B cell (primary cell): ENCODE data around the gene NEK6. TPM values are rescaled to one million over a fixed set of nuclear protein-coding genes. Genes with fewer than 3 reads are reported as not detected.

Source experiments
- ATAC-seq: fragments of 200-7000 bp; cut with Tn5 transposase; one replicate; pipeline ENCODE4 v1.10.0; 2021; ENCODE audit warnings: low read depth, mild to moderate bottlenecking, moderate number of reproducible peaks, moderate library complexity
- CTCF ChIA-PET: fragments of 350-600 bp; sonication (Branson Sonifier 250); formaldehyde crosslinking; loops from one replicate; lab custom pipeline; 2021; ENCODE audit warnings: antibody characterized with exemption, inconsistent platforms; lab: Charles Lee
- POLR2A ChIA-PET: fragments of 350-600 bp; sonication (Branson Sonifier 250); formaldehyde crosslinking; loops from one replicate; lab custom pipeline; 2021; ENCODE audit warnings: antibody characterized with exemption; lab: Charles Lee
- DNase-seq: peaks from one replicate; pipeline ENCODE4 v3.0.0; 2013
- H2AFZ ChIP-seq: 2 replicates; pipeline ENCODE4 v1.6.1; 2012; ENCODE audit warnings: mild to moderate bottlenecking, low read depth, low read length; ENCODE audit not compliant: insufficient read depth, poor library complexity, severe bottlenecking
- H3K27ac ChIP-seq, 2 donors: 1 replicate in 1 of 2; 2 replicates in 1 of 2; pipeline ENCODE4 v1.5.1; 2012 to 2013; ENCODE audit warnings: low read length in 2 of 2, mild to moderate bottlenecking in 2 of 2, moderate library complexity in 1 of 2
- H3K27me3 ChIP-seq, 4 experiments: fragments of 200-600 bp in 1 of 4; sonication (generic) in 1 of 4; replicated peaks in 1 of 4; 1 replicate in 2 of 4; 2 replicates in 2 of 4; pipeline versions ENCODE4 v1.6.1 to v1.7.0; 2013 to 2016; ENCODE audit warnings: low read length in 3 of 4, mild to moderate bottlenecking in 2 of 4, mixed read lengths in 1 of 4, moderate library complexity in 1 of 4; ENCODE audit not compliant: insufficient read depth in 4 of 4, control insufficient read depth in 3 of 4; ENCODE audit errors: control extremely low read depth in 1 of 4
- H3K36me3 ChIP-seq, 2 experiments: replicated peaks in 1 of 2; 1 replicate in 1 of 2; 2 replicates in 1 of 2; pipeline versions ENCODE4 v1.6.1 to v1.7.1; 2013; ENCODE audit warnings: low read length in 1 of 2; ENCODE audit not compliant: insufficient read depth in 2 of 2, control insufficient read depth in 1 of 2; ENCODE audit errors: control extremely low read depth in 1 of 2, extremely low read depth in 1 of 2
- H3K4me1 ChIP-seq, 2 donors: fragments of 200-600 bp in 1 of 2; sonication (generic) in 1 of 2; 1 replicate in 1 of 2; 2 replicates in 1 of 2; pipeline versions ENCODE4 v1.5.1 to v1.6.1; 2013 to 2017; ENCODE audit warnings: low read length in 2 of 2; ENCODE audit not compliant: control insufficient read depth in 2 of 2, insufficient read depth in 2 of 2
- H3K4me2 ChIP-seq: replicated peaks from 2 replicates; pipeline ENCODE3; 2012; ENCODE audit warnings: mild to moderate bottlenecking, low read depth, low read length; ENCODE audit not compliant: poor library complexity, severe bottlenecking
- H3K4me3 ChIP-seq, 5 experiments: fragments of 200-600 bp in 1 of 5; sonication (generic) in 1 of 5; 1 replicate in 3 of 5; 2 replicates in 2 of 5; pipeline versions ENCODE4 v1.5.1 to v1.7.0; 2011 to 2016; ENCODE audit warnings: low read length in 4 of 5, mild to moderate bottlenecking in 4 of 5, low read depth in 2 of 5, control low read depth in 1 of 5, moderate library complexity in 1 of 5; ENCODE audit not compliant: insufficient read depth in 1 of 5; ENCODE audit errors: control extremely low read depth in 1 of 5, extremely low read depth in 1 of 5
- H3K79me2 ChIP-seq: fragments of 200-600 bp; sonication (generic); one replicate; pipeline ENCODE4 v1.6.0; 2016; ENCODE audit warnings: low read length; ENCODE audit not compliant: control insufficient read depth, insufficient read depth
- H3K9ac ChIP-seq: fragments of 200-600 bp; sonication (generic); 2 replicates; pipeline ENCODE4 v1.6.1; 2017; ENCODE audit warnings: mild to moderate bottlenecking, low read length, moderate library complexity
- H3K9me3 ChIP-seq, 3 donors: one replicate each; pipeline versions ENCODE4 v1.6.1 to v1.7.1; 2013; ENCODE audit warnings: low read length in 2 of 3; ENCODE audit not compliant: control insufficient read depth in 2 of 3, insufficient read depth in 1 of 3; ENCODE audit errors: control extremely low read depth in 1 of 3
- H4K20me1 ChIP-seq: 2 replicates; pipeline ENCODE4 v1.6.0; 2012; ENCODE audit warnings: mild to moderate bottlenecking, low read length; ENCODE audit not compliant: insufficient read depth, control insufficient read depth, poor library complexity, severe bottlenecking
- H3K27ac Mint-ChIP-seq: one replicate; pipeline ENCODE4 v1.8.0; 2021; ENCODE audit warnings: mixed read lengths
- H3K27me3 Mint-ChIP-seq: one replicate; pipeline ENCODE4 v1.8.0; 2021; ENCODE audit warnings: mixed read lengths
- H3K4me1 Mint-ChIP-seq: one replicate; pipeline ENCODE4 v1.8.0; 2021; ENCODE audit warnings: mixed read lengths
- H3K4me3 Mint-ChIP-seq: one replicate; pipeline ENCODE4 v1.8.0; 2021; ENCODE audit warnings: mixed read lengths
- H3K9me3 Mint-ChIP-seq: one replicate; pipeline ENCODE4 v1.8.0; 2022; ENCODE audit warnings: mixed read lengths; ENCODE audit not compliant: insufficient read depth
- EZH2 ChIP-seq: IDR thresholded peaks from 2 replicates; pipeline ENCODE4 v1.6.1; 2012; ENCODE audit warnings: borderline replicate concordance, low read depth, mild to moderate bottlenecking, moderate library complexity, low read length; ENCODE audit not compliant: insufficient read depth, poor library complexity, severe bottlenecking
- WGBS: methylation state at CpG from one replicate; pipeline ENCODE4 v1.1.5; 2013; ENCODE audit warnings: missing lambda C conversion rate; ENCODE audit not compliant: insufficient coverage; 5-methylcytosine and 5-hydroxymethylcytosine counted together
- intact Hi-C: fragments of 100-400 bp; cut with micrococcal nuclease; formaldehyde crosslinking; loops from one replicate; pipeline ENCODE4 v1.10.0; 2022
- polyA plus RNA-seq: library from polyadenylated mRNA; depleted of rRNA; stranded (reverse); fragments of >200 nt; gene quantifications from 2 replicates; pipeline ENCODE4 v1.2.3, GENCODE V29; 2012
- total RNA-seq, 2 donors: library from RNA; stranded (reverse); fragments of 120-200 nt in 1 of 2; gene quantifications; 1 replicate in 1 of 2; 2 replicates in 1 of 2; pipeline versions ENCODE4 v1.2.3 to v1.2.4, GENCODE V29; 2013 to 2022
- TF ChIP-seq, protein P1 (sequence below): fragments of 200-600 bp; IDR thresholded peaks from one replicate; pipeline ENCODE4 v1.8.0; 2022; ENCODE audit warnings: antibody characterized with exemption, mild to moderate bottlenecking

Gene NEK6
- total and polyA plus RNA-seq, 2 donors (not counting 1 experiment from before 2014, with no cell fraction given) = 40.0 to 63.1 TPM

GRCh38 chr9:124277420-124277819 lies 19.7 kb downstream of the NEK6 start:
- 94% methylated on average over 12 of the region's 17 CpGs for WGBS
- intact Hi-C loops = no loop called here
- H4K20me1 ChIP-seq = peaks cover 78% of the 10 kb centered on the region
- no peaks in the 10 kb centered on the region for H3K9me3 ChIP-seq
- H3K9me3 Mint-ChIP-seq = no peaks in the 10 kb centered on the region
- H3K4me3 ChIP-seq = no peak overlapping the region
- H3K27me3 Mint-ChIP-seq = no peaks in the 10 kb centered on the region
- H2AFZ ChIP-seq = no peak overlapping the region
- H3K4me3 Mint-ChIP-seq = no peak overlapping the region
- no peak overlapping the region for H3K4me2 ChIP-seq
- no peak overlapping the region for H3K27ac Mint-ChIP-seq
- ChIA-PET CTCF (no interaction called here), POLR2A (no interaction called here)
- H3K4me1 ChIP-seq = peaks cover 18 to 59% of the 10 kb centered on the region in 2 donors
- no peak overlapping the region for H3K27ac ChIP-seq
- H3K79me2 ChIP-seq = peaks cover 100% of the 10 kb centered on the region
- H3K27me3 ChIP-seq = no peaks in the 10 kb centered on the region
- DNase-seq (no peak), ATAC-seq (no peak)
- no peak overlapping the region for H3K9ac ChIP-seq
- TF ChIP-seq EZH2 = no peak
- TF ChIP-seq, protein P1, sequence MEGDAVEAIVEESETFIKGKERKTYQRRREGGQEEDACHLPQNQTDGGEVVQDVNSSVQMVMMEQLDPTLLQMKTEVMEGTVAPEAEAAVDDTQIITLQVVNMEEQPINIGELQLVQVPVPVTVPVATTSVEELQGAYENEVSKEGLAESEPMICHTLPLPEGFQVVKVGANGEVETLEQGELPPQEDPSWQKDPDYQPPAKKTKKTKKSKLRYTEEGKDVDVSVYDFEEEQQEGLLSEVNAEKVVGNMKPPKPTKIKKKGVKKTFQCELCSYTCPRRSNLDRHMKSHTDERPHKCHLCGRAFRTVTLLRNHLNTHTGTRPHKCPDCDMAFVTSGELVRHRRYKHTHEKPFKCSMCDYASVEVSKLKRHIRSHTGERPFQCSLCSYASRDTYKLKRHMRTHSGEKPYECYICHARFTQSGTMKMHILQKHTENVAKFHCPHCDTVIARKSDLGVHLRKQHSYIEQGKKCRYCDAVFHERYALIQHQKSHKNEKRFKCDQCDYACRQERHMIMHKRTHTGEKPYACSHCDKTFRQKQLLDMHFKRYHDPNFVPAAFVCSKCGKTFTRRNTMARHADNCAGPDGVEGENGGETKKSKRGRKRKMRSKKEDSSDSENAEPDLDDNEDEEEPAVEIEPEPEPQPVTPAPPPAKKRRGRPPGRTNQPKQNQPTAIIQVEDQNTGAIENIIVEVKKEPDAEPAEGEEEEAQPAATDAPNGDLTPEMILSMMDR = no peak
- peaks cover 77% of the 10 kb centered on the region for H3K4me1 Mint-ChIP-seq
- peaks cover 0 to 34% of the 10 kb centered on the region in 2 experiments for H3K36me3 ChIP-seq

- Histone ChIP-seq H3K79me2 (peaks cover 100% of the 10 kb centered on the region), H3K4me1 (peaks cover 25 to 65% of the 10 kb centered on the region in 2 donors), H2AFZ (no peak overlapping the region), H3K4me2 (no peak overlapping the region), H3K36me3 (peaks cover 0 to 28% of the 10 kb centered on the region in 2 experiments), H3K27me3 (no peaks in the 10 kb centered on the region), H3K9ac (no peak overlapping the region), H3K9me3 (no peaks in the 10 kb centered on the region), H4K20me1 (peaks cover 74% of the 10 kb centered on the region), H3K27ac (no peak overlapping the region), H3K4me3 (no peak overlapping the region)
- Mint-ChIP-seq H3K9me3 (no peaks in the 10 kb centered on the region), H3K4me1 (peaks cover 77% of the 10 kb centered on the region), H3K27ac (peak overlapping the region; percentile 72), H3K4me3 (no peak overlapping the region), H3K27me3 (no peaks in the 10 kb centered on the region)
- ChIA-PET POLR2A (no interaction called here), CTCF (no interaction called here)
- intact Hi-C loops = no loop called here
- TF ChIP-seq, protein P1 = no peak
- no peak for TF ChIP-seq EZH2
- no peak for ATAC-seq
- WGBS = 81% methylated on average over 16 of the region's 18 CpGs
- DNase-seq = no peak
Observed at GRCh38 chr9:124278054-124278540, 20.3 kb downstream of the NEK6 start.
